Measurements from ENCODE around the gene MIPEP. TPM values are rescaled to one million over a fixed set of nuclear protein-coding genes. Genes with fewer than 3 reads are reported as not detected.

The MIPEP gene
- total and polyA plus RNA-seq, 10 of the 15 experiments (the other 5 are each of a cell fraction or from before 2014, with no cell fraction given): 15.6 to 56.2 (median 29.8) TPM

GRCh38 chr13:23718996-23719395 is 170.2 kb downstream of the MIPEP start:
- no peak for FAIRE-seq
- CTCF ChIA-PET: interaction anchor here (1.2 to 1.8 kb wide), 6 partner anchors 11 to 172 kb away, joined by 3 to 7 read pairs (median 4); no protein-coding TSS in a partner anchor

More at GRCh38 chr13:23718996-23719395, 170.2 kb downstream of the MIPEP start:
- Histone ChIP-seq H3K9me3 (replicated peaks; ENCODE audit: control insufficient read depth, insufficient read depth, low read length) (peaks cover 5% of the 10 kb centered on the region; the same call in 2 of the 3 replicates), H3K79me2 (ENCODE audit: control insufficient read depth, insufficient read depth, low read length) (no peaks in the 10 kb centered on the region), H3K4me2 (ENCODE audit: control insufficient read depth, insufficient read depth) (no peak overlapping the region), H3K4me1 (ENCODE audit: control insufficient read depth, insufficient read depth, low read length) (no peaks in the 10 kb centered on the region; the same call in 1 of the 2 replicates), H3K4me3 (no peak overlapping the region), H2AFZ (ENCODE audit: control insufficient read depth, low read depth, low read length) (no peak overlapping the region), H3K9ac (ENCODE audit: control insufficient read depth, insufficient read depth, low read length) (no peak overlapping the region), H4K20me1 (ENCODE audit: control insufficient read depth, insufficient read depth) (no peaks in the 10 kb centered on the region), H3K36me3 (ENCODE audit: control insufficient read depth in 2 of 2, insufficient read depth in 2 of 2, low read length in 1 of 2) (no peaks in the 10 kb centered on the region), H3K27me3 (replicated peaks in 1 of 2; ENCODE audit: control insufficient read depth in 2 of 2, insufficient read depth in 2 of 2, low read length in 1 of 2) (no peaks in the 10 kb centered on the region), H3K27ac (ENCODE audit: control insufficient read depth, insufficient read depth) (no peak overlapping the region)
- ATAC-seq: no peak
- no TSS peak for BruUV-seq (replicated peaks)
- SMC1A ChIA-PET (ENCODE audit: uncharacterized antibody, unreplicated experiment): interaction anchor here (0.9 to 3.2 kb wide), 12 partner anchors 11 to 178 kb away, joined by 3 to 13 read pairs (median 6); partner anchors contain the start of gene C1QTNF9B
- intact Hi-C loops (cut with micrococcal nuclease; ENCODE audit: unreplicated experiment): no loop called here
- 30% methylated on average over 2 of the region's 2 CpGs for WGBS (ENCODE audit: insufficient coverage, insufficient replicate concordance, low lambda C conversion rate, missing lambda C conversion rate)
- no peak for DNase-seq (ENCODE audit: low read depth, low spot score)
- POLR2A ChIA-PET: no interaction called here
- RAD21 ChIA-PET (ENCODE audit: unreplicated experiment): interaction anchor here (1.6 kb wide), 1 partner anchor 93 kb away, joined by 3 read pairs; no protein-coding TSS in a partner anchor
- TF ChIP-seq POLR2A (IDR thresholded peaks at IDR 0.05; ENCODE audit: low read depth, low read length): no peak
- TF ChIP-seq NBN (IDR thresholded peaks at IDR 0.05): no peak
- no peak for TF ChIP-seq MYC (IDR thresholded peaks at IDR 0.05; ENCODE audit: insufficient read depth, insufficient read length, insufficient replicate concordance, low read length, severe bottlenecking)
- no peak for TF ChIP-seq RAD51 (IDR thresholded peaks at IDR 0.05)
- TF ChIP-seq BACH1 (IDR thresholded peaks at IDR 0.05; ENCODE audit: borderline replicate concordance): no peak
- TF ChIP-seq MEF2B (IDR thresholded peaks at IDR 0.05; ENCODE audit: partially characterized antibody, poor library complexity, severe bottlenecking): no peak
- no peak for TF ChIP-seq HSF1 (IDR thresholded peaks at IDR 0.05; ENCODE audit: low read depth, low read length)
- no peak for TF ChIP-seq RFX5 (IDR thresholded peaks at IDR 0.05; ENCODE audit: low read depth, low read length)
- TF ChIP-seq SREBF1 (IDR thresholded peaks at IDR 0.05; ENCODE audit: low read length): no peak
- TF ChIP-seq RCOR1 (conservative IDR thresholded peaks at IDR 0.05; ENCODE audit: low read depth, low read length): no peak
- TF ChIP-seq USF2 (IDR thresholded peaks at IDR 0.05; ENCODE audit: borderline replicate concordance, low read depth, low read length): no peak
- no peak for TF ChIP-seq IKZF1 (conservative IDR thresholded peaks at IDR 0.05)
- no peak for TF ChIP-seq NKRF (conservative IDR thresholded peaks at IDR 0.05)
- TF ChIP-seq, protein P1, sequence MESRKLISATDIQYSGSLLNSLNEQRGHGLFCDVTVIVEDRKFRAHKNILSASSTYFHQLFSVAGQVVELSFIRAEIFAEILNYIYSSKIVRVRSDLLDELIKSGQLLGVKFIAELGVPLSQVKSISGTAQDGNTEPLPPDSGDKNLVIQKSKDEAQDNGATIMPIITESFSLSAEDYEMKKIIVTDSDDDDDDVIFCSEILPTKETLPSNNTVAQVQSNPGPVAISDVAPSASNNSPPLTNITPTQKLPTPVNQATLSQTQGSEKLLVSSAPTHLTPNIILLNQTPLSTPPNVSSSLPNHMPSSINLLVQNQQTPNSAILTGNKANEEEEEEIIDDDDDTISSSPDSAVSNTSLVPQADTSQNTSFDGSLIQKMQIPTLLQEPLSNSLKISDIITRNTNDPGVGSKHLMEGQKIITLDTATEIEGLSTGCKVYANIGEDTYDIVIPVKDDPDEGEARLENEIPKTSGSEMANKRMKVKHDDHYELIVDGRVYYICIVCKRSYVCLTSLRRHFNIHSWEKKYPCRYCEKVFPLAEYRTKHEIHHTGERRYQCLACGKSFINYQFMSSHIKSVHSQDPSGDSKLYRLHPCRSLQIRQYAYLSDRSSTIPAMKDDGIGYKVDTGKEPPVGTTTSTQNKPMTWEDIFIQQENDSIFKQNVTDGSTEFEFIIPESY (IDR thresholded peaks at IDR 0.05): no peak
- no peak for TF ChIP-seq IKZF2 (IDR thresholded peaks at IDR 0.05)
- TF ChIP-seq E4F1 (IDR thresholded peaks at IDR 0.05; ENCODE audit: borderline replicate concordance, partially characterized antibody): no peak
- in situ Hi-C loops (cut with MboI): no loop called here

Measured in GM12878 (cell line).